Activated T-cell treated with anti-CD3 and anti-CD28 coated beads, Interleukin-2, amount 50 U/mL, for 72 hours (primary cell): Measurements from ENCODE around the gene OR2V2. TPM values are rescaled to one million over a fixed set of nuclear protein-coding genes. Genes with fewer than 3 reads are reported as not detected.
"Not testable (repeated sequence)": the region's sequence is repeated elsewhere in the genome, so short reads cannot be mapped to it uniquely, and the experiment has no call there.

ENCODE experiments used
- ATAC-seq, 2 donors: fragments of 150-1000 bp; cut with Tn5 transposase; replicated peaks in 1 of 2; 2 replicates each; pipeline ENCODE4 v1.10.0; 2021; ENCODE audit warnings: moderate library complexity in 2 of 2, mild to moderate bottlenecking in 1 of 2
- DNase-seq, 2 donors: peaks; one replicate each; pipeline ENCODE4 v3.0.0; 2021 to 2022; ENCODE audit warnings: mixed read lengths in 1 of 2
- H3K27ac Mint-ChIP-seq: one replicate; pipeline ENCODE4 v1.8.0; 2022; ENCODE audit warnings: mild to moderate bottlenecking, moderate library complexity, mixed read lengths
- H3K27me3 Mint-ChIP-seq: one replicate; pipeline ENCODE4 v1.8.0; 2022; ENCODE audit warnings: low read depth, mixed read lengths
- H3K36me3 Mint-ChIP-seq, 2 donors: one replicate each; pipeline ENCODE4 v1.8.0; 2022; ENCODE audit warnings: mixed read lengths in 2 of 2, mild to moderate bottlenecking in 1 of 2; ENCODE audit not compliant: insufficient read depth in 2 of 2
- H3K4me1 Mint-ChIP-seq: one replicate; pipeline ENCODE4 v1.8.0; 2022; ENCODE audit warnings: low read depth, mixed read lengths
- H3K4me3 Mint-ChIP-seq, 2 donors: one replicate each; pipeline ENCODE4 v1.8.0; 2022; ENCODE audit warnings: mild to moderate bottlenecking in 2 of 2, mixed read lengths in 2 of 2, moderate library complexity in 2 of 2
- H3K9me3 Mint-ChIP-seq, 2 donors: one replicate each; pipeline ENCODE4 v1.8.0; 2022; ENCODE audit warnings: mixed read lengths in 2 of 2
- total RNA-seq, 2 donors: library from RNA; stranded (reverse); gene quantifications; one replicate each; pipeline ENCODE4 v1.2.3, GENCODE V29; 2022

The OR2V2 gene
- total RNA-seq, 2 donors from 2014 or later = not detected

- no peak for DNase-seq
- H3K27me3 Mint-ChIP-seq = peaks cover 27% of the 10 kb centered on the region
- H3K4me1 Mint-ChIP-seq = peaks cover 83% of the 10 kb centered on the region
- peak overlapping the region; percentile 85 for H3K27ac Mint-ChIP-seq
- no peak for ATAC-seq
- no peaks in the 10 kb centered on the region for H3K9me3 Mint-ChIP-seq
- peaks cover 2% of the 10 kb centered on the region in 2 donors for H3K36me3 Mint-ChIP-seq
- peak overlapping the region; percentile 70 to 80 for H3K4me3 Mint-ChIP-seq
These were observed 22.9 kb downstream of the OR2V2 start for GRCh38 chr5:181170237-181170825.

- Mint-ChIP-seq H3K4me3 (peak overlapping the region; percentile 70 to 80), H3K27me3 (peaks cover 21% of the 10 kb centered on the region), H3K9me3 (no peaks in the 10 kb centered on the region), H3K36me3 (peaks cover 2% of the 10 kb centered on the region in 2 donors), H3K4me1 (peaks cover 77% of the 10 kb centered on the region), H3K27ac (no peak overlapping the region)
- no peak for DNase-seq
- ATAC-seq = no peak
These were observed 23.6 kb downstream of the OR2V2 start for GRCh38 chr5:181170996-181171395.

GRCh38 chr5:181171782-181172181 is 24.4 kb downstream of the OR2V2 start:
- H3K4me3 Mint-ChIP-seq = peak overlapping the region; percentile 93 to 96
- peaks cover 21% of the 10 kb centered on the region for H3K27me3 Mint-ChIP-seq
- no peak for ATAC-seq
- peaks cover 72% of the 10 kb centered on the region for H3K4me1 Mint-ChIP-seq
- DNase-seq = no peak
- no peak overlapping the region for H3K27ac Mint-ChIP-seq
- H3K36me3 Mint-ChIP-seq = peaks cover 2% of the 10 kb centered on the region in 2 donors
- H3K9me3 Mint-ChIP-seq = no peaks in the 10 kb centered on the region

GRCh38 chr5:181173027-181173419 is 25.6 kb downstream of the OR2V2 start:
- ATAC-seq (peak; percentile 51 to 52), DNase-seq (peak; percentile 31 to 49)
- H3K9me3 Mint-ChIP-seq = no peaks in the 10 kb centered on the region
- peaks cover 2% of the 10 kb centered on the region in 2 donors for H3K36me3 Mint-ChIP-seq
- H3K4me1 Mint-ChIP-seq = peaks cover 63% of the 10 kb centered on the region
- H3K27me3 Mint-ChIP-seq = peaks cover 21% of the 10 kb centered on the region
- peak overlapping the region; percentile 91 for H3K27ac Mint-ChIP-seq
- peak overlapping the region; percentile 93 to 96 for H3K4me3 Mint-ChIP-seq

GRCh38 chr5:181173420-181174342 is 26.3 kb downstream of the OR2V2 start:
- Mint-ChIP-seq H3K27me3 (peaks cover 20% of the 10 kb centered on the region), H3K36me3 (peaks cover 2% of the 10 kb centered on the region in 2 donors), H3K4me3 (peak overlapping the region; percentile 93 to 96), H3K27ac (peak overlapping the region; percentile 91), H3K4me1 (peaks cover 56% of the 10 kb centered on the region), H3K9me3 (no peaks in the 10 kb centered on the region)
- DNase-seq = peak; percentile 74
- peak; percentile 74 to 80 for ATAC-seq

- H3K27me3 Mint-ChIP-seq = no peaks in the 10 kb centered on the region
- no peaks in the 10 kb centered on the region for H3K36me3 Mint-ChIP-seq
- H3K9me3 Mint-ChIP-seq = no peaks in the 10 kb centered on the region
- ATAC-seq (no peak), DNase-seq (no peak)
- H3K27ac Mint-ChIP-seq = no peak overlapping the region
- H3K4me1 Mint-ChIP-seq = peaks cover 29% of the 10 kb centered on the region
- no peak overlapping the region for H3K4me3 Mint-ChIP-seq
These were observed 29.0 kb downstream of the OR2V2 start for GRCh38 chr5:181176254-181176952.

- DNase-seq, H3K27ac Mint-ChIP-seq, H3K27me3 Mint-ChIP-seq, H3K36me3 Mint-ChIP-seq, H3K4me3 Mint-ChIP-seq, H3K9me3 Mint-ChIP-seq, ATAC-seq: not testable (repeated sequence)
- H3K4me1 Mint-ChIP-seq = peaks cover 31% of the 10 kb centered on the region
These were observed 30.2 kb downstream of the OR2V2 start for GRCh38 chr5:181177559-181177958.

GRCh38 chr5:181181650-181182565 is 34.5 kb downstream of the OR2V2 start:
- peak; percentile 57 to 62 for DNase-seq
- H3K4me3 Mint-ChIP-seq = peak overlapping the region; percentile 43 to 72
- H3K27ac Mint-ChIP-seq = peak overlapping the region; percentile 33
- peak; percentile 52 to 80 for ATAC-seq
- H3K4me1 Mint-ChIP-seq = peaks cover 29% of the 10 kb centered on the region
- no peaks in the 10 kb centered on the region for H3K27me3 Mint-ChIP-seq
- H3K9me3 Mint-ChIP-seq = no peaks in the 10 kb centered on the region
- H3K36me3 Mint-ChIP-seq = no peaks in the 10 kb centered on the region

- DNase-seq (no peak), ATAC-seq (no peak)
- Mint-ChIP-seq H3K27ac (no peak overlapping the region), H3K27me3 (no peaks in the 10 kb centered on the region), H3K4me1 (peaks cover 34% of the 10 kb centered on the region), H3K4me3 (peak overlapping the region; percentile 72 to 74), H3K36me3 (no peaks in the 10 kb centered on the region), H3K9me3 (no peaks in the 10 kb centered on the region)
These were observed 35.3 kb downstream of the OR2V2 start for GRCh38 chr5:181182651-181183050.

- peaks cover 48% of the 10 kb centered on the region for H3K4me1 Mint-ChIP-seq
These were observed 37.4 kb downstream of the OR2V2 start for GRCh38 chr5:181184845-181185216.

GRCh38 chr5:181185560-181185959 is 38.2 kb downstream of the OR2V2 start:
- Mint-ChIP-seq H3K27me3 (no peaks in the 10 kb centered on the region), H3K4me1 (peaks cover 48% of the 10 kb centered on the region), H3K9me3 (no peaks in the 10 kb centered on the region), H3K27ac (no peak overlapping the region), H3K36me3 (peaks cover 2 to 6% of the 10 kb centered on the region in 2 donors), H3K4me3 (peak overlapping the region; percentile 8 to 20)
- ATAC-seq (no peak), DNase-seq (no peak)

More at GRCh38 chr5:181184845-181185216, 37.4 kb downstream of the OR2V2 start:
- H3K27ac Mint-ChIP-seq = peak overlapping the region; percentile 98
- no peak for DNase-seq
- H3K4me3 Mint-ChIP-seq = peak overlapping the region; percentile 90 to 100
- ATAC-seq = no peak
- H3K27me3 Mint-ChIP-seq = no peaks in the 10 kb centered on the region
- peaks cover 2 to 6% of the 10 kb centered on the region in 2 donors for H3K36me3 Mint-ChIP-seq
- no peaks in the 10 kb centered on the region for H3K9me3 Mint-ChIP-seq

GRCh38 chr5:181186022-181186421 is 38.6 kb downstream of the OR2V2 start:
- no peak for DNase-seq
- H3K9me3 Mint-ChIP-seq = no peaks in the 10 kb centered on the region
- H3K27ac Mint-ChIP-seq = no peak overlapping the region
- H3K4me3 Mint-ChIP-seq = no peak overlapping the region
- peaks cover 49% of the 10 kb centered on the region for H3K4me1 Mint-ChIP-seq
- H3K36me3 Mint-ChIP-seq = peaks cover 2 to 6% of the 10 kb centered on the region in 2 donors
- ATAC-seq = no peak
- H3K27me3 Mint-ChIP-seq = no peaks in the 10 kb centered on the region
